Left lung (tissue), 10 donors: Measurements from ENCODE around the gene AHCYL1. TPM values are rescaled to one million over a fixed set of nuclear protein-coding genes. Genes with fewer than 3 reads are reported as not detected.

Experiments
- ATAC-seq: fragments of 200-7000 bp; cut with Tn5 transposase; one replicate; pipeline ENCODE4 v1.9.1; 2020; ENCODE audit warnings: moderate library complexity
- DNase-seq, 4 donors: peaks; one replicate each; pipeline ENCODE4 v3.0.0-alpha.2; 2013 to 2020
- H3K27ac ChIP-seq, 2 donors: fragments of 200-600 bp; sonication (generic) in 1 of 2; one replicate each; pipeline versions ENCODE4 v1.5.0 to v1.8.0; 2020 to 2021
- H3K27me3 ChIP-seq, 2 donors: fragments of 200-600 bp; sonication (generic) in 1 of 2; one replicate each; pipeline versions ENCODE4 v1.5.0 to v1.8.0; 2020 to 2021
- H3K36me3 ChIP-seq, 2 donors: fragments of 200-600 bp; sonication (generic) in 1 of 2; one replicate each; pipeline versions ENCODE4 v1.5.0 to v1.8.0; 2020 to 2021
- H3K4me1 ChIP-seq, 2 donors: fragments of 200-600 bp; one replicate each; pipeline ENCODE4 v1.8.0; 2021
- H3K4me3 ChIP-seq, 2 donors: fragments of 200-600 bp; sonication (generic) in 1 of 2; one replicate each; pipeline versions ENCODE4 v1.5.0 to v1.8.0; 2020 to 2021; ENCODE audit warnings: mild to moderate bottlenecking in 1 of 2
- H3K9me3 ChIP-seq, 2 donors: fragments of 200-600 bp; sonication (generic) in 1 of 2; one replicate each; pipeline versions ENCODE4 v1.5.0 to v1.8.0; 2020 to 2021
- CTCF ChIP-seq, 2 donors: fragments of 200-600 bp; sonication (generic) in 1 of 2; IDR thresholded peaks; one replicate each; pipeline versions ENCODE4 v1.5.0 to v1.8.0; 2021; ENCODE audit warnings: antibody characterized with exemption in 2 of 2
- intact Hi-C, 2 donors: fragments of 100-400 bp; cut with DNase I; formaldehyde crosslinking; loops; one replicate each; pipeline versions ENCODE4 v1.11.2 to v1.14.2; 2022
- polyA plus RNA-seq, 6 donors: library from polyadenylated mRNA; unstranded; fragments of 120-200 nt; gene quantifications; one replicate each; pipeline ENCODE4 v1.2.1, GENCODE V29; 2013; ENCODE audit not compliant: insufficient read length in 6 of 6
- total RNA-seq, 2 donors: library from RNA; stranded (reverse); fragmentation: NEBNext Ultra II Directional; extraction: Animal tissue kit (Norgen Biotek cat#: 25700); gene quantifications; one replicate each; pipeline ENCODE4 v1.2.1, GENCODE V29; 2021
- donor health status: DM: no; HTN: yes; CAD: no.
- donor health status: DM: no; HTN: no; CAD: no.

Gene AHCYL1
- total and polyA plus RNA-seq, 8 donors = 73.3 to 116 (median 83.9) TPM

- Histone ChIP-seq H3K4me3 (no peak overlapping the region), H3K36me3 (no peaks in the 10 kb centered on the region), H3K27me3 (no peaks in the 10 kb centered on the region), H3K4me1 (peaks cover 5 to 13% of the 10 kb centered on the region in 2 donors), H3K27ac (no peak overlapping the region), H3K9me3 (no peaks in the 10 kb centered on the region)
- TF ChIP-seq CTCF (IDR thresholded peaks at IDR 0.05) = no peak
- intact Hi-C loops = no loop called here
- DNase-seq (no peak), ATAC-seq (no peak)
Measured at GRCh38 chr1:109974191-109974590, 10.4 kb upstream of the AHCYL1 start.

- H3K27me3 ChIP-seq = no peaks in the 10 kb centered on the region
- ATAC-seq (no peak), DNase-seq (no peak)
- no peaks in the 10 kb centered on the region for H3K9me3 ChIP-seq
- intact Hi-C loops = no loop called here
- no peak overlapping the region for H3K27ac ChIP-seq
- no peak for TF ChIP-seq CTCF (IDR thresholded peaks at IDR 0.05)
- no peaks in the 10 kb centered on the region for H3K36me3 ChIP-seq
- peaks cover 9 to 22% of the 10 kb centered on the region in 2 donors for H3K4me1 ChIP-seq
- no peak overlapping the region for H3K4me3 ChIP-seq
Measured at GRCh38 chr1:109975718-109976117, 8.8 kb upstream of the AHCYL1 start.

GRCh38 chr1:109976762-109977161, 7.8 kb upstream of the AHCYL1 start:
- H3K4me3 ChIP-seq = no peak overlapping the region
- intact Hi-C loops = no loop called here
- H3K4me1 ChIP-seq = peaks cover 9 to 22% of the 10 kb centered on the region in 2 donors
- H3K27me3 ChIP-seq = no peaks in the 10 kb centered on the region
- ATAC-seq (no peak), DNase-seq (no peak)
- no peak for TF ChIP-seq CTCF (IDR thresholded peaks at IDR 0.05)
- H3K27ac ChIP-seq = no peak overlapping the region
- no peaks in the 10 kb centered on the region for H3K9me3 ChIP-seq
- no peaks in the 10 kb centered on the region for H3K36me3 ChIP-seq

GRCh38 chr1:109977225-109977624, 7.3 kb upstream of the AHCYL1 start:
- H3K27me3 ChIP-seq = no peaks in the 10 kb centered on the region
- H3K4me3 ChIP-seq = no peak overlapping the region
- ATAC-seq (no peak), DNase-seq (no peak)
- peaks cover 9 to 22% of the 10 kb centered on the region in 2 donors for H3K4me1 ChIP-seq
- TF ChIP-seq CTCF (IDR thresholded peaks at IDR 0.05) = no peak
- no peak overlapping the region for H3K27ac ChIP-seq
- H3K9me3 ChIP-seq = no peaks in the 10 kb centered on the region
- H3K36me3 ChIP-seq = no peaks in the 10 kb centered on the region
- intact Hi-C loops = no loop called here

GRCh38 chr1:109977657-109978378, 6.7 kb upstream of the AHCYL1 start:
- H3K4me3 ChIP-seq = no peak overlapping the region
- no peak for TF ChIP-seq CTCF (IDR thresholded peaks at IDR 0.05)
- H3K4me1 ChIP-seq = peaks cover 9 to 22% of the 10 kb centered on the region in 2 donors
- H3K27me3 ChIP-seq = no peaks in the 10 kb centered on the region
- intact Hi-C loops = no loop called here
- no peak overlapping the region for H3K27ac ChIP-seq
- no peaks in the 10 kb centered on the region for H3K9me3 ChIP-seq
- DNase-seq (peak in 1 of 4 donors; percentile 78), ATAC-seq (peak; percentile 15)
- no peaks in the 10 kb centered on the region for H3K36me3 ChIP-seq
